Activated naive CD4-positive, alpha-beta T cell treated with anti-CD3 and anti-CD28 coated beads, Interleukin-2, amount 50 U/mL, for 72 hours (primary cell): Measurements from ENCODE around the gene RNGTT. TPM values are rescaled to one million over a fixed set of nuclear protein-coding genes. Genes with fewer than 3 reads are reported as not detected.

ENCODE experiments used
- ATAC-seq, 2 donors: fragments of 150-1000 bp; cut with Tn5 transposase; 2 replicates each; pipeline ENCODE4 v1.10.0; 2021; ENCODE audit warnings: mild to moderate bottlenecking in 2 of 2, moderate library complexity in 2 of 2
- DNase-seq, 2 donors: peaks; one replicate each; pipeline ENCODE4 v3.0.0; 2021 to 2022; ENCODE audit warnings: low spot score in 2 of 2
- H3K27ac Mint-ChIP-seq, 2 donors: one replicate each; pipeline ENCODE4 v1.8.0; 2022; ENCODE audit warnings: mild to moderate bottlenecking in 2 of 2, mixed read lengths in 2 of 2
- H3K36me3 Mint-ChIP-seq, 2 donors: one replicate each; pipeline ENCODE4 v1.8.0; 2022; ENCODE audit warnings: mixed read lengths in 2 of 2
- H3K9me3 Mint-ChIP-seq, 2 donors: one replicate each; pipeline ENCODE4 v1.8.0; 2022; ENCODE audit warnings: mixed read lengths in 2 of 2
- total RNA-seq, 2 donors: library from RNA; stranded (reverse); gene quantifications; one replicate each; pipeline ENCODE4 v1.2.3, GENCODE V29; 2022

Gene RNGTT
- total RNA-seq, 2 donors from 2014 or later = 22.3 to 28.7 TPM

GRCh38 chr6:88702956-88703556, 260.4 kb downstream of the RNGTT start:
- Mint-ChIP-seq H3K9me3 (no peaks in the 10 kb centered on the region), H3K27ac (no peak overlapping the region), H3K36me3 (peaks cover 4 to 5% of the 10 kb centered on the region in 2 donors)
- no peak for ATAC-seq
- no peak for DNase-seq

- peaks cover 9 to 10% of the 10 kb centered on the region in 2 donors for H3K9me3 Mint-ChIP-seq
- peaks cover 15 to 18% of the 10 kb centered on the region in 2 donors for H3K36me3 Mint-ChIP-seq
- DNase-seq (no peak), ATAC-seq (no peak)
- H3K27ac Mint-ChIP-seq = no peak overlapping the region
Measured at GRCh38 chr6:88698661-88699060, 264.8 kb downstream of the RNGTT start.

- DNase-seq (no peak), ATAC-seq (no peak)
- Mint-ChIP-seq H3K9me3 (peaks cover 13 to 14% of the 10 kb centered on the region in 2 donors), H3K36me3 (peaks cover 11 to 13% of the 10 kb centered on the region in 2 donors), H3K27ac (no peak overlapping the region)
Measured at GRCh38 chr6:88695937-88696336, 267.5 kb downstream of the RNGTT start.

- Mint-ChIP-seq H3K27ac (no peak overlapping the region), H3K9me3 (peaks cover 0 to 11% of the 10 kb centered on the region in 2 donors), H3K36me3 (peaks cover 0 to 13% of the 10 kb centered on the region in 2 donors)
- no peak for DNase-seq
- ATAC-seq = no peak
Measured at GRCh38 chr6:88683734-88684133, 279.7 kb downstream of the RNGTT start.

- H3K9me3 Mint-ChIP-seq = peaks cover 0 to 5% of the 10 kb centered on the region in 2 donors
- H3K36me3 Mint-ChIP-seq = peaks cover 6 to 15% of the 10 kb centered on the region in 2 donors
- ATAC-seq (no peak), DNase-seq (no peak)
- H3K27ac Mint-ChIP-seq = no peak overlapping the region
Measured at GRCh38 chr6:88680654-88681053, 282.8 kb downstream of the RNGTT start.

GRCh38 chr6:88679841-88680240, 283.6 kb downstream of the RNGTT start:
- peaks cover 6 to 12% of the 10 kb centered on the region in 2 donors for H3K36me3 Mint-ChIP-seq
- peaks cover 0 to 2% of the 10 kb centered on the region in 2 donors for H3K9me3 Mint-ChIP-seq
- ATAC-seq (no peak), DNase-seq (no peak)
- H3K27ac Mint-ChIP-seq = no peak overlapping the region

- Mint-ChIP-seq H3K9me3 (no peaks in the 10 kb centered on the region), H3K27ac (no peak overlapping the region), H3K36me3 (peaks cover 24 to 28% of the 10 kb centered on the region in 2 donors)
- no peak for DNase-seq
- no peak for ATAC-seq
Measured at GRCh38 chr6:88677356-88677755, 286.1 kb downstream of the RNGTT start.

- H3K36me3 Mint-ChIP-seq = peaks cover 49 to 65% of the 10 kb centered on the region in 2 donors
Measured at GRCh38 chr6:88671624-88672023, 291.8 kb downstream of the RNGTT start.

GRCh38 chr6:88670369-88670768, 293.0 kb downstream of the RNGTT start:
- Mint-ChIP-seq H3K9me3 (peaks cover 3 to 13% of the 10 kb centered on the region in 2 donors), H3K36me3 (peaks cover 56 to 67% of the 10 kb centered on the region in 2 donors), H3K27ac (no peak overlapping the region)
- ATAC-seq (no peak), DNase-seq (no peak)

More at GRCh38 chr6:88671624-88672023, 291.8 kb downstream of the RNGTT start:
- peaks cover 3 to 13% of the 10 kb centered on the region in 2 donors for H3K9me3 Mint-ChIP-seq
- DNase-seq (no peak), ATAC-seq (no peak)
- H3K27ac Mint-ChIP-seq = no peak overlapping the region

- H3K9me3 Mint-ChIP-seq = peaks cover 3 to 13% of the 10 kb centered on the region in 2 donors
- DNase-seq (no peak), ATAC-seq (no peak)
- peaks cover 53 to 67% of the 10 kb centered on the region in 2 donors for H3K36me3 Mint-ChIP-seq
- no peak overlapping the region for H3K27ac Mint-ChIP-seq
Measured at GRCh38 chr6:88669475-88669874, 293.9 kb downstream of the RNGTT start.

- DNase-seq (no peak), ATAC-seq (no peak)
- Mint-ChIP-seq H3K9me3 (peaks cover 13 to 18% of the 10 kb centered on the region in 2 donors), H3K27ac (no peak overlapping the region), H3K36me3 (peaks cover 46 to 72% of the 10 kb centered on the region in 2 donors)
Measured at GRCh38 chr6:88666901-88667300, 296.5 kb downstream of the RNGTT start.

- peaks cover 41 to 66% of the 10 kb centered on the region in 2 donors for H3K36me3 Mint-ChIP-seq
- H3K27ac Mint-ChIP-seq = no peak overlapping the region
- no peak for ATAC-seq
- DNase-seq = no peak
- H3K9me3 Mint-ChIP-seq = peaks cover 7 to 29% of the 10 kb centered on the region in 2 donors
Measured at GRCh38 chr6:88665131-88665530, 298.3 kb downstream of the RNGTT start.

GRCh38 chr6:88663801-88664200, 299.6 kb downstream of the RNGTT start:
- ATAC-seq (no peak), DNase-seq (no peak)
- peaks cover 13 to 36% of the 10 kb centered on the region in 2 donors for H3K9me3 Mint-ChIP-seq
- peaks cover 47 to 66% of the 10 kb centered on the region in 2 donors for H3K36me3 Mint-ChIP-seq
- no peak overlapping the region for H3K27ac Mint-ChIP-seq

- H3K27ac Mint-ChIP-seq = peak overlapping the region in 1 of 2 donors; percentile 2
- H3K36me3 Mint-ChIP-seq = peaks cover 58 to 69% of the 10 kb centered on the region in 2 donors
- ATAC-seq = peak; percentile 49 to 88
- peaks cover 15 to 36% of the 10 kb centered on the region in 2 donors for H3K9me3 Mint-ChIP-seq
- no peak for DNase-seq
Measured at GRCh38 chr6:88662653-88663174, 300.7 kb downstream of the RNGTT start.

GRCh38 chr6:88662163-88662580, 301.2 kb downstream of the RNGTT start:
- no peak overlapping the region for H3K27ac Mint-ChIP-seq
- DNase-seq (no peak), ATAC-seq (no peak)
- H3K9me3 Mint-ChIP-seq = peaks cover 15 to 36% of the 10 kb centered on the region in 2 donors
- H3K36me3 Mint-ChIP-seq = peaks cover 63 to 70% of the 10 kb centered on the region in 2 donors

- no peak overlapping the region for H3K27ac Mint-ChIP-seq
- DNase-seq = no peak
- peaks cover 15 to 36% of the 10 kb centered on the region in 2 donors for H3K9me3 Mint-ChIP-seq
- peaks cover 60 to 63% of the 10 kb centered on the region in 2 donors for H3K36me3 Mint-ChIP-seq
- ATAC-seq = no peak
Measured at GRCh38 chr6:88661136-88661535, 302.3 kb downstream of the RNGTT start.

- no peak for DNase-seq
- peaks cover 23 to 32% of the 10 kb centered on the region in 2 donors for H3K36me3 Mint-ChIP-seq
- peaks cover 12 to 14% of the 10 kb centered on the region in 2 donors for H3K9me3 Mint-ChIP-seq
- H3K27ac Mint-ChIP-seq = no peak overlapping the region
- ATAC-seq = peak in 1 of 2 donors; percentile 82
Measured at GRCh38 chr6:88655586-88655985, 307.8 kb downstream of the RNGTT start.

GRCh38 chr6:88653936-88654335, 309.5 kb downstream of the RNGTT start:
- Mint-ChIP-seq H3K36me3 (peaks cover 10 to 30% of the 10 kb centered on the region in 2 donors), H3K27ac (peak overlapping the region in 1 of 2 donors; percentile 18), H3K9me3 (peaks cover under 1 to 6% of the 10 kb centered on the region in 2 donors)
- ATAC-seq (no peak), DNase-seq (no peak)
